PC-3 (cell line): ENCODE results near the gene RHBG.

Source experiments
- EZH2 ChIP-seq: fragments of 300-600 bp; sonication (generic); IDR thresholded peaks from one replicate; pipeline ENCODE4 v1.6.1; 2017; ENCODE audit warnings: antibody characterized with exemption, mild to moderate bottlenecking, low read length; ENCODE audit not compliant: unreplicated experiment
- EZH2phosphoT487 ChIP-seq: fragments of 300-600 bp; sonication (generic); IDR thresholded peaks from 2 replicates; pipeline ENCODE4 v1.6.1; 2018; ENCODE audit warnings: mild to moderate bottlenecking, antibody characterized with exemption, low read length, borderline replicate concordance
- TF ChIP-seq, protein P1 (sequence below): fragments of 300-600 bp; sonication (generic); conservative IDR thresholded peaks from 2 replicates; pipeline ENCODE4 v1.5.1; 2017; ENCODE audit warnings: antibody characterized with exemption, low read depth, mild to moderate bottlenecking, low read length

GRCh38 chr1:156410238-156410637, 41.2 kb downstream of the RHBG start:
- TF ChIP-seq, protein P1, sequence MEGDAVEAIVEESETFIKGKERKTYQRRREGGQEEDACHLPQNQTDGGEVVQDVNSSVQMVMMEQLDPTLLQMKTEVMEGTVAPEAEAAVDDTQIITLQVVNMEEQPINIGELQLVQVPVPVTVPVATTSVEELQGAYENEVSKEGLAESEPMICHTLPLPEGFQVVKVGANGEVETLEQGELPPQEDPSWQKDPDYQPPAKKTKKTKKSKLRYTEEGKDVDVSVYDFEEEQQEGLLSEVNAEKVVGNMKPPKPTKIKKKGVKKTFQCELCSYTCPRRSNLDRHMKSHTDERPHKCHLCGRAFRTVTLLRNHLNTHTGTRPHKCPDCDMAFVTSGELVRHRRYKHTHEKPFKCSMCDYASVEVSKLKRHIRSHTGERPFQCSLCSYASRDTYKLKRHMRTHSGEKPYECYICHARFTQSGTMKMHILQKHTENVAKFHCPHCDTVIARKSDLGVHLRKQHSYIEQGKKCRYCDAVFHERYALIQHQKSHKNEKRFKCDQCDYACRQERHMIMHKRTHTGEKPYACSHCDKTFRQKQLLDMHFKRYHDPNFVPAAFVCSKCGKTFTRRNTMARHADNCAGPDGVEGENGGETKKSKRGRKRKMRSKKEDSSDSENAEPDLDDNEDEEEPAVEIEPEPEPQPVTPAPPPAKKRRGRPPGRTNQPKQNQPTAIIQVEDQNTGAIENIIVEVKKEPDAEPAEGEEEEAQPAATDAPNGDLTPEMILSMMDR: no peak
- TF ChIP-seq EZH2: no peak
- TF ChIP-seq EZH2phosphoT487: no peak
